Effector memory CD4-positive, alpha-beta T cell (primary cell): ENCODE measurements around the gene OTUD6A.

ENCODE experiments used
- DNase-seq, 3 donors: peaks; one replicate each; pipeline ENCODE4 v3.0.0-alpha.2; 2020
- H3K27ac ChIP-seq: 2 replicates; pipeline ENCODE4 v1.7.0; 2013; ENCODE audit warnings: mild to moderate bottlenecking, low read length, moderate library complexity; ENCODE audit not compliant: insufficient read depth, poor library complexity, severe bottlenecking
- H3K27me3 ChIP-seq: replicated peaks from 2 replicates; pipeline ENCODE4 v1.7.0; 2013; ENCODE audit warnings: mild to moderate bottlenecking, low read length; ENCODE audit not compliant: insufficient read depth, control insufficient read depth, poor library complexity, severe bottlenecking
- H3K36me3 ChIP-seq: 2 replicates; pipeline ENCODE4 v1.7.0; 2013; ENCODE audit warnings: mild to moderate bottlenecking, low read length, moderate library complexity; ENCODE audit not compliant: control insufficient read depth, insufficient read depth
- H3K4me1 ChIP-seq: 2 replicates; pipeline ENCODE4 v1.7.0; 2013; ENCODE audit warnings: low read length, mild to moderate bottlenecking; ENCODE audit not compliant: control insufficient read depth, insufficient read depth, poor library complexity, severe bottlenecking
- H3K4me3 ChIP-seq: 2 replicates; pipeline ENCODE4 v1.7.0; 2013; ENCODE audit warnings: low read length, low read depth, mild to moderate bottlenecking; ENCODE audit not compliant: insufficient read depth, poor library complexity, severe bottlenecking
- H3K9me3 ChIP-seq: 2 replicates; pipeline ENCODE4 v1.7.0; 2013; ENCODE audit warnings: mild to moderate bottlenecking, low read length, moderate library complexity; ENCODE audit not compliant: control insufficient read depth

The OTUD6A gene

GRCh38 chrX:70044541-70045245 is 17.6 kb upstream of the OTUD6A start:
- H3K27ac ChIP-seq = no peak overlapping the region
- no peak for DNase-seq
- no peaks in the 10 kb centered on the region for H3K4me1 ChIP-seq
- no peaks in the 10 kb centered on the region for H3K36me3 ChIP-seq
- H3K4me3 ChIP-seq = no peak overlapping the region
- H3K27me3 ChIP-seq = no peaks in the 10 kb centered on the region
- H3K9me3 ChIP-seq = no peaks in the 10 kb centered on the region

DNA sequence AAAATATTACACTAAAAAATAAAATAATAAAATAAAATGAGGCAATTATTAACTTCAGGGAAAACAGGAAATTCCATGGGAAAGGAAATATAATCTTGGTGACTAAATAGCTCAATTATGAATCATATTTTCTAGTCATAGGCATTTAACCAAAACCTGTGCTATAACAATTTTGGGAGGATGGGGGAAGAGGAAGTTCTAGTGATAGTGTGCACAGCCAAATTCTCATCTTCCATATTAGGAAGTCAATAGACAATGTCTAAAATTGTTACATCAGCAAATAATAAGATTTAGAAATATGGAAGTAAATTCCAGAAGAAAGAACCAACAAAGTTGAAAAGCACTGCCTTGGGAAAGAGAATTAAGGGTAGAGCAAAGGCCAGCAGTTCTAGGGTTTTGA is 15.3 kb upstream of the OTUD6A start:
- no peaks in the 10 kb centered on the region for H3K4me1 ChIP-seq
- H3K4me3 ChIP-seq = no peak overlapping the region
- no peaks in the 10 kb centered on the region for H3K27me3 ChIP-seq
- no peak overlapping the region for H3K27ac ChIP-seq
- DNase-seq = no peak
- H3K9me3 ChIP-seq = no peaks in the 10 kb centered on the region
- no peaks in the 10 kb centered on the region for H3K36me3 ChIP-seq

DNA sequence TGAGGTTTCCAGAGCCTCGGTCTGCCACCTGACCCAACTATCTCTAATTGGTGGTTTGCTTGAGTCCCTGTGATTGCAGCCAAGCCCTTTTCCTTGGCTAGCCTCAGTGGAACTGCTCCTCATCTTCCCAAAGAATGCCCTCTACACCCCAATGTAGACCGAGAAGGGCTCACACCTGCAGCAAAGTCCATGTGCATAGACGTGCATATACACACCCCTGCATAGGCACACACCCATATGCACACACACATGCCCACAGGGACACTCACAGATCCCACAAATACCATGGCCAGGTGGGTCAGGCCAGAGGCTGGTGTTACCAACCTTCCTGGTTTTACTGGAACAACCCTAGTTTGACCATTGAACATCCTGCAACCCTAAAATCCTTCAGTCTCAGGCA is 12.9 kb upstream of the OTUD6A start:
- Histone ChIP-seq H3K36me3 (no peaks in the 10 kb centered on the region), H3K9me3 (no peaks in the 10 kb centered on the region), H3K27ac (no peak overlapping the region), H3K27me3 (no peaks in the 10 kb centered on the region), H3K4me3 (no peak overlapping the region), H3K4me1 (no peaks in the 10 kb centered on the region)
- no peak for DNase-seq

- Histone ChIP-seq H3K27me3 (no peaks in the 10 kb centered on the region), H3K4me3 (no peak within 1 kb of the TSS), H3K9me3 (no peaks in the 10 kb centered on the region), H3K4me1 (no peaks in the 10 kb centered on the region), H3K36me3 (no peaks in the 10 kb centered on the region), H3K27ac (no peak within 1 kb of the TSS)
- DNase-seq = no peak
Measured at GRCh38 chrX:70049925-70050324, 12.3 kb upstream of the OTUD6A start, which contains the start of gene AWAT2. AWAT2 (minus strand) TSS chrX:70049938; CDS start chrX:70049932, 6 bp downstream.

DNA sequence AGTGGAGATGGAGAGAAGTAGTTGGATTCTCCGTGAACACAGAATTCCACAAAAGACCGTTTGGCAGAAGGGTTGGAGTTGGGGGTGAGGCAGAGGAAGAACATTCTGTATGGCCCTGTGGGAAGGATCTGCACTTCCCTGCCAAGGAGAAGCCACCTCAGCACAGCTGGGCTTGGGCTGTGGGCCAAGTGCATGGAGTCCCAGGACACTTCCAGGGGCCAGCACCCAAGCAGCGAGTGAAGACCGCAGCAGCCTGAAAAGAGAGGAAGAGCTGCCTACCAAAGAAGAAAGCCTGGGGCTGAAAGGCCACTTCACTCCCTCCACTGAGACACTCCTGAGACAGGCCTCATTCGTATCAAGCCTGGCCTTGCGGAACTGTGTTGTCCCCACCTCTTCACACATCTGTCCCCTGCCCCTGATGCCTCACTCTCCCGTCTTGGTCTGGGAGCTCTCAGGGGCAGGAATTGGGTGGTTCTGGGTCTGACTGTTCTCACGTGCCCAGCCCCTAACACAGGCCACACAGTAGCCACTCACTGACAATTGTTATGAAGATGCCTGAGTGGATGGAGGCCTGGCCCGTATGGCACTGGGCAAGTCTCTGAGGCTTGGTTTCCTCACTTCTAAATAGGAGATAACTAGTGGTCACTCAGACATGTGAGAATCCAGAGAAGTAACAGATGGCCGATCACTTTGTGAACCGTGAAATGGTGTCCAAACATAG is 9.2 kb upstream of the OTUD6A start:
- Histone ChIP-seq H3K36me3 (no peaks in the 10 kb centered on the region), H3K9me3 (no peaks in the 10 kb centered on the region), H3K27ac (no peak overlapping the region), H3K4me3 (no peak overlapping the region), H3K4me1 (no peaks in the 10 kb centered on the region), H3K27me3 (no peaks in the 10 kb centered on the region)
- DNase-seq = no peak

GRCh38 chrX:70054391-70054790 is 7.9 kb upstream of the OTUD6A start:
- H3K27ac ChIP-seq = no peak overlapping the region
- no peaks in the 10 kb centered on the region for H3K36me3 ChIP-seq
- H3K9me3 ChIP-seq = no peaks in the 10 kb centered on the region
- no peak overlapping the region for H3K4me3 ChIP-seq
- no peaks in the 10 kb centered on the region for H3K4me1 ChIP-seq
- DNase-seq = no peak
- H3K27me3 ChIP-seq = no peaks in the 10 kb centered on the region

DNA sequence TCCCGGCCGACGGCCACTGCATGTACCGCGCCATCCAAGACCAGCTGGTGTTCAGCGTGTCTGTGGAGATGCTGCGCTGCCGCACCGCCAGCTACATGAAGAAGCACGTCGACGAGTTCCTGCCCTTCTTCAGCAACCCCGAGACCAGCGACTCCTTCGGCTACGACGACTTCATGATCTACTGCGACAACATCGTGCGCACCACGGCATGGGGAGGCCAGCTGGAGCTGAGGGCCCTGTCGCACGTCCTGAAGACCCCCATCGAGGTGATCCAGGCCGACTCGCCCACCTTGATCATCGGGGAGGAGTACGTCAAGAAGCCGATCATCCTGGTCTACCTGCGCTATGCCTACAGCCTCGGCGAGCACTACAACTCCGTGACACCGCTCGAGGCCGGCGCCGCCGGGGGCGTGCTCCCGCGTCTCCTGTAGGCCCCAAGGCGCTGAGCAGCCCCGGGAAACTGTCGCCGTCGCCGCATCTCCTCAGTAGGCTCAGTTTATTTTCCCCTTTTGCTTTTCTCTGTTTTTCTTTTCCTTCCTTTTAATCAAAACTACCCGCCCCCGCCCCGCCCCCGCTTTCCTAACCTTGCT is 799 bp downstream of the OTUD6A start:
- no peaks in the 10 kb centered on the region for H3K36me3 ChIP-seq

DNA sequence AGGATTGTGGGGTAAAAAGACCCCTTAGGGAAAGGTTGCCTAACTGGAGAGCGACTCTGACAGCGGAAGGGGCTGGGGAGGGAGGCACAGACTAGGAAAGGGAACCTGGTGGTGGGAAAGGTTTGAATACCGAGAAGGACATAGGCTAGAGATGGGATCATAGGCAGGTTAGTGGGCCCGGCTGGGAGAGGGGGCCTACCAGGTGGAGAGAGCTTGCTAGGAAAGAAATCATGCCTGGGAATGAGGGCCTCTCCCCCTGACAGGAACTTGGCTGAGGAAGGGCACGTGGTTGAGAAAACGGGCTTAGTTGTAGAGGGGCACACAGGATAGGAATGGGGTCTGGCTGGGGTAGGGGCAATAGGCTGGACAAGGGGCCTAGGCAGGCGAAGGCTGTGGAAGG is 4.4 kb downstream of the OTUD6A start:
- no peak for DNase-seq
- no peak overlapping the region for H3K4me3 ChIP-seq
- H3K36me3 ChIP-seq = no peaks in the 10 kb centered on the region
- no peaks in the 10 kb centered on the region for H3K4me1 ChIP-seq
- H3K9me3 ChIP-seq = no peaks in the 10 kb centered on the region
- H3K27me3 ChIP-seq = no peaks in the 10 kb centered on the region
- H3K27ac ChIP-seq = no peak overlapping the region

More for the DNA sequence above, 799 bp downstream of the OTUD6A start:
- DNase-seq = no peak
- H3K27me3 ChIP-seq = no peaks in the 10 kb centered on the region
- H3K4me1 ChIP-seq = no peaks in the 10 kb centered on the region
- H3K9me3 ChIP-seq = no peaks in the 10 kb centered on the region
- H3K27ac ChIP-seq = no peak overlapping the region
- no peak overlapping the region for H3K4me3 ChIP-seq

DNA sequence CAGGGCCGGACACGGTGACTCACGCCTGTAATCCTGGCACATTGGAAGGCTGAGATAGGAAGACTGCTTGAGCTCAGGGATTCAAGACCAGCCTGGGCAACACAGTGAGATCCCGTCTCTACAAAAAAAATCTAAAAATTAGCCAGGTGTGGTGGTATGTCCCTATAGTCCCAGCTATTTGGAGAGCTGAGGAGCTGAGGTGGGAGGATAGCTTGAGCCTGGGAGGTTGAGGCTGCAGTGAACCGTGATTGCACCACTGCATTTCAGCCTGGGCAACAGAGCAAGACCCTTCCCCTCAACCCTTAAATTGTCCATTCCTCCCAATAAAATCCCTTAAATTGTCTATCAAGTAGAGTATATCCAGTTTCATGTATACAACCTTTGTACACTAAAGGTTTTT is 17.0 kb downstream of the OTUD6A start:
- no peaks in the 10 kb centered on the region for H3K36me3 ChIP-seq
- no peak for DNase-seq
- H3K9me3 ChIP-seq = no peaks in the 10 kb centered on the region

GRCh38 chrX:70079870-70080269 is 17.6 kb downstream of the OTUD6A start:
- Histone ChIP-seq H3K4me1 (no peaks in the 10 kb centered on the region), H3K27me3 (no peaks in the 10 kb centered on the region), H3K9me3 (no peaks in the 10 kb centered on the region), H3K36me3 (no peaks in the 10 kb centered on the region), H3K27ac (no peak overlapping the region), H3K4me3 (no peak overlapping the region)
- DNase-seq = no peak

More for the DNA sequence above, 17.0 kb downstream of the OTUD6A start:
- H3K27me3 ChIP-seq = no peaks in the 10 kb centered on the region
- no peak overlapping the region for H3K27ac ChIP-seq
- no peak overlapping the region for H3K4me3 ChIP-seq
- H3K4me1 ChIP-seq = no peaks in the 10 kb centered on the region
